Lung microvascular endothelial cell (primary cell): ENCODE results near the gene ACLY. TPM values are rescaled to one million over a fixed set of nuclear protein-coding genes. Genes with fewer than 3 reads are reported as not detected.
"Not testable (repeated sequence)": the region's sequence is repeated elsewhere in the genome, so short reads cannot be mapped to it uniquely, and the experiment has no call there.

Source experiments
- DNase-seq, 2 donors: peaks; one replicate each; pipeline versions ENCODE4 v3.0.0 to v3.0.0-alpha.2; 2010; ENCODE audit warnings: low read depth in 2 of 2
- total RNA-seq: library from RNA; depleted of rRNA; stranded (reverse); fragments of >200 nt; gene quantifications from 2 replicates; pipeline ENCODE4 v1.2.1, GENCODE V29; 2014

Gene ACLY
- total RNA-seq, 1 donor from 2014 or later, result 203 TPM

DNA sequence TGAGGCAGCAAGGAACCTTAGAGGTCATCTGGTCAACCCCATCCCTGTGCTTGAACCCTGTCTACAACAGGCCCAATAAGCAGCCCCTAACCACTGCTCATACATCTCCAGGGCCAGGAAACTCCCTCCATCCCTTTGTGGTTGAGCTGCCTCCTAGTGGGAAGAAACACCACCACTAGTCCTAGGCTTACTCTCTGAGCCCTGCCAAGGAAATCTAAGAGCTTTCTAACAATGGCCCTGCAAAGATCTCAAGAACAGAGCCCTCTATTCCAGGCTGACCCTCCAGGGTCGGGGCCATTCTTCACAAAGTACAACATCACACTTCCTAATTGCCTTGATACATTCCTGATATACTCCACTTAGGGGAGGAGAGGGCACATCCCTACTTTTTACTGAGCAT, 5.8 kb downstream of the ACLY start:
- DNase-seq, result peak in 1 of 2 donors; percentile 31

DNA sequence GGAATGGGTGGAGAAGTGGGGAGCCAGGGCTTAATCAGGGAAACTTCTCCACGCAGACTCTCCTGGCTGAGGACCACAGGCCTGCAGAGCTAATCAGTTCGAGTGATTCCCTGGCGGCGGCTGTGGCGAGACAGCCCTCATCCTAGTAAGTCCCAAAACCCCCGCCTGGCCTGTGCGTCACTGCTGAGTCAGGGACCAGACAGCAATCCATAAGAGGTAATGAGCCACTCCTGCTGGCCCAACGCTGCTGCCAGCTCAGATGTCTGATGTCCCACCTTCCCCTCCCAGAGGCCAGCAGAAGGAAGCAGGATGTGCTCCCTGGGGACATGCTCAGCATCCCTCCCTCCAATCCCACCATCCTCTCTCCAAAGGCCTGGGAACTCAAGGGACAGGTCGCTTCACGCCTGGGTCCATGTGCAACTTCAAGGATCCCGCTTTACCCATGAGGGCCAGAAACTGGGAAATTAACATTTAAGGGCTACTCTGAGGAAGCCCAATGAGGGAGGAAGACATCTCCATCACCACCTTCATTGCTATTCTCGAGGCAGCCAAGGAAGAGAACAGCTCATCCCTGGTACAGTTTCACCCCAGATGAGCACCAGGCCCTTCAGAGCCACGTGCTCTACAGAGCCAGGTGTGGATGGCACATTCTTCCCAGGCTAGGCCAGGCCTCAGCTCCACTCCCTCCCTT, 7.9 kb downstream of the ACLY start:
- DNase-seq, result peak in 1 of 2 donors; percentile 91

DNA sequence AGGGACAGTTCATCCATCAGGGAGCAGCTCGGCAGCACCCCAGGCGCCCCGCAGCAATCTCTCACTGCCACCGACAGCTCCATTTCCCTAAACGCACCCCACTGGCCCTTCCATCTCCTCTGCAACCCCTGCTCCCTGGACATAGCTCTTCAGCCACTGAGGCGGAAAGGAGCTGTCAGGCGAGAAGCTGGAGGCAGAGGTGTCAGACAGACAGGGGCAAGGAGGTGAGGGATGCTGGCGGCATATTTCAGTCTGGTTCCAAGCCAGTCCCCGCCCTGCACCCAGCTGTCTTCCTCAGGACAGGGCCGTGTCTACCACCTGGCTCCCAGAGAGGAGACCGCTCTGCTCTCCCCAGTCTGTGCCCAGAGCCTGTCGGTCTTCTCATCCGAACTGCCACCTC, 9.7 kb downstream of the ACLY start:
- no peak for DNase-seq

DNA sequence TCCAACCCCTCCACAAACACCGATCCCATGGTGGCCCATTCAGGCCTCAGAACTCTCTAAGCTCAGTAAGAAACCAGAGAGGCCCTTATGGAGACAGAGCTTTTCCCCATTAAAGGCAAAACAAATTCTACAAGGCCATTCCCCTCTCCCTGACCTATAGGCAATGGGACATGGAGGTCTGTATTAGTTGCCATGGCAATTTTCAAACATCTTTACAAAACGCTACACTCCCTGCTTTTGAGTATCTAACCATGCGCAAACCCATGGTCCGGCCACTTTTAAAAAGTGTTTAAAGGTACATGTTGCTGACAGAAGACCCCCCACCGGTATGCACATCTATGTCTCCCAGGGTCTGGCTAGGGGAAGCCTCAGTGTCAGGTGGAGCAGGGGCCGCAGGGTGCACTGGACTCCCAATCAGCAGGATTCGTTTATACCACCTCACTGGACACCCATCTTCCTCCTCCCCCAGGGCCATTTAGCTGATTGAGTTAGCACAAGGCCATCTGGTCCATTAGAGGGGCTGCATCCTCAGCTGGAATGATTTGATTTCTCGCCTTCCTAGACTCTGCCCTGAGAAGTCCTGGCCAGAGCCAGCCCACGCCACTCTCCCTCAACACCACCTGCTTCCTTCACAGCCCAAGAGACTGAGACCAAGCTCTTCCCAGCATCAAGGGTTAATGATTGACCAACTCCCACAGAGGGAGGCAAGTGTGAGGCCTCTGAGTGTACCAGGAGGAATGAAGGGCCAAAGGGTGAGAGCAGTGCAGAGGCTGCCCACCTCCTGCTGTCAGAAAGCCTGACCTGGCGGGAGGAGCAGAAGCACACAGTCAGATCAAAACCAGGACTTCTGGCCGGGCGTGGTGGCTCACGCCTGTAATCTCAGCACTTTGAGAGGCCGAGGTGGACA, 10.9 kb downstream of the ACLY start:
- no peak for DNase-seq

DNA sequence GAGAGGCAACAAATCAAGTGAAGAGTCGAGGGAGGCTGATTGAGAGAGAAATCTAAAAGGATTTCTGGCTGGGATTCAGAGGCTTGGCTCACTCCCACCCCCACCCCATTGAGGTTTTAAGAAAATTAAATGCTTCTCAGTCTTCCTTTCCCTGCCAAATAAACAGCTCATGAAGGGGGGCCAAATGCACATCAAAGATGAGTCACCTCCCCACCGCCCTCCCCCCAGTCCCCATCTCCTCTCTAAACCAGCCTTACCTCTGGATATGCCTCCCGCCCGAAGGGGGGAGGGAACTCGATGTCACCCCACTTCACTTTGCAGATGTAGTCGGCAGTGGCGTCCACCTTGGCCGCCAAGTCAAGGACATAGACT, 11.6 kb downstream of the ACLY start:
- no peak for DNase-seq

DNA sequence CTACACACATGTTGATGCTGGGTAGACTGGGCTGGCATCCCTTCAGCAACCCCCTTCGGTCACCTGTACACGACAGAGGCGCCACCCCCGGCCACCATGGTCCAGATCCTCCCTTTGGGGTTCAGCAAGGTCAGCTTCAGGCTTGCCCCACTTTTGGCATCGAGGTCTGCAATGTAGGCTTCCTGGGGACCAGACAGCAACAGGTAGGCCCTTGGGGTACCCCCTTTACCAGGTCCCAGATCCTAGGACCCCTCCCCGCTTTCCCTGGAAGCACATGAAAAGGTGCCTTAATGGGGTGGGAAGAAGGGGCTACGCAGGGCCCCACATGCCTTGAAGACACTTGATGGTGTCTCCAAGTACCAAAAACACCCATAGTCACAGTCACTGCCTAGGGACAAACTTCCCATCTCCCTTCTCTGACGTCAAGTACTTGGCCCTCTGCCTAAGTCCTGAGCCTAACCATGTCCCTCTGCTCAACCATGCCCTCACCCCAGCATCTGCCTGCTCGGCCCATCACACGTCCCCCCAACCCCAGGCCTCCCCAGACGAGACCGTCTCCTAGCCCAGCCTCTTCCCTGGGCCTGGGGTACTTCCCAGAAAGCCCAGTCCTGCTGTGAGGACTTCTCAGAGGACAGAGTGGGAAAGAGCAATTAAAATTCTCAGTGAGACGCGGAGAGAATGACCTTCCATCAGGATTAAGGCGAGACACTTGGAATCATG, 12.1 kb downstream of the ACLY start:
- DNase-seq, result no peak

DNA sequence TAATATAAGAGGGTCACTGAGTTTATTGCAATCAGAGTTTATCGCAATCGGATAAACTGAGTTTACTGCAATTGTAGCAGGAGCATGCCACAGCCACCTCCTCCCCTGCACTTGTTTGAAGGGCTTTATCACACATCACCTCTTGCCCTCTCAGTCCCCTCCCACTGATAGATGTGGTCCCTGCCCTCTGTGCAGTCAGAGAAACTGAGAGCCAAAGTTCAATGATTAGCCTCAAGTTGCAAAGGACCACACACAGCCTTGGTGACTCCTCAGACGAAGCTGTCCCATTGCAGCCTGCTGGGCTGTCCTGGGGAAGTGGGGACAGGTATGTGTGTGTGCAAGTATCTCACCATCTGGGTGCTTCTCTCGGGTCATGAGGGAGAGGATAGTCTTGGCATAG, 13.6 kb downstream of the ACLY start:
- no peak for DNase-seq

DNA sequence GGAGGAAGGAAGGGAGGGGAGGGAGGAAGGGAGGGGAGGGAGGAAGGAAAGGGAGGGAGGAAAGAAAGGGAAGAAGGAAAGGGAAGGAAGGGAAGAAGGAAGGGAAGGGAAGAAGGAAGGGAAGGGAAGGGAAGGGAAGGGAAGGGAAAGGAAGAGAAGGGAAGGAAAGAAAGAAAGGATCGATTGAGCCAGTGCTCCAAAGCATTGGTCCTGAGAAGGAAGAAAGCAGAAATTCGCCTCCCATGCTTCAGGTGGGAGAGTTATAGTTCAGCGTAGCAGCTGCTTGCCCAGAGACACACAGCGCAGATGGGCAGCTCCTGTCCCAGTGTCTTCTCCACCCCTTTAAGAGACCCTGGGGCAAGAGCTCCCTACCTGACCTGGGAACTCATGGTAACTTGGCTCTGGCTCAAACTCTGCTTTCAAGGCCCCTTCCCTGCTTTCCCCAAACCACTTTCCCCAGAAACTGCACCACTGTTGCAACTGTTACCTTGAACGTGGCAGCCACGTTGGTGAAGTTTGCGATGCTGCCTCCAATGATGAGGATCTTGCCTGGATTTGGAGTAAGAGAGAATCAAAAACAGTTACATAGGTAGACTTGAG, 14.4 kb downstream of the ACLY start:
- DNase-seq, result no peak

DNA sequence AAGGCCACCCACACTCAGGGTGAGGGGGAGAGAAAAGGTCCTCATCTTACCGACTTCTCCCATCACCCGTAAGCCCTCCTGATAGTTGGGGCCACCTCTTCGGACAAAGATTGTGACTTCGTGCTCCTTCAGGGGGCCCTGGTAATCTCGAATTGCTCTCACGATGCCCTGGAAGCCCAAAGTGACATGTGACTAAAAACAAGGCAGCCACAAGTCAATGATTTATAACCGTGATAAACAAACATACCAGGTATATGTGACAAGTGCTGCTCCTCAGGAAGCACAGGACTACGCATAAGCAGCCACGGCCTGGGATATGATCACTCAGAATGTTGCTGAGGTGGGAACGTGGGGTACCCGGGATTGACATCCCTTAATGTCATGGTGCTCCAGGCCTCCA, 17.1 kb downstream of the ACLY start:
- DNase-seq, result no peak

DNA sequence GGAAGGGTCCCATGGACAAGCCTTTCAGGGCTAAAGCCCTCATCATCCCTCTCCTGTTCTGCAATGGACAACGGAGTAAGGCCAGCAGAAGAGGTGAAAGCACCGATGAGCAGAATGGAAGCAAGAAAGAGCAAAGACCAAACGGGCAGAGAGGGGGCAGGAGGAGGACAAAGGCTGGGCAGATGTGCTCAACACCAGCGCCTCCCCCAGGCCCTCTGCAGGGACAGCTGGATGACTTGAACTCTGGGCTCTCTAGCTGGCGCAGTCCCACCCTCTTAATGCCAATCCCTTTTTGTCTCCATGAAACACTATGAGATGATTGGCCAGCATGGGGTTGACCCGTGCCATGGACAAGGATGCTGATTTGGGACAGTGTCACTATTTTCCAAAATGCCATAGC, 22.0 kb downstream of the ACLY start:
- DNase-seq, result no peak

DNA sequence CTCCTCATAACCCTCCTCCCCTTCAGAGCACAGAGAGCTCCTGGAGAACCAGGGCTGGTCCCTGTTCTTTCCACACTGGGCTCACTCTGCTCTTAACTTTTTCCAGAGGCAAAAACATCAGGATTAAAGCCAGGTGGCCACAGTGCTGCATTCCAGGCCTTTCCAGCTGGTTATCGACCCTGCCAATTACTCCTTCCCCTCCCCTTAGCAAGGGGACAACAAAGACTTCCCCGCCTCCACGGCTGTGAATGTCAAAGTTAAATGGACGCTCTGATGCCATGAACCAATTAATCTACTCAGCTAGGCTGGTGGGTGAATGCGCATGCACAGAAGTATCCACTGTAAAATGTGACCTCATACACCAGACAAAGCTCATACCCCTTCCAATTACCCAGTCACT, 23.1 kb downstream of the ACLY start:
- DNase-seq, result peak in 1 of 2 donors; percentile 56

DNA sequence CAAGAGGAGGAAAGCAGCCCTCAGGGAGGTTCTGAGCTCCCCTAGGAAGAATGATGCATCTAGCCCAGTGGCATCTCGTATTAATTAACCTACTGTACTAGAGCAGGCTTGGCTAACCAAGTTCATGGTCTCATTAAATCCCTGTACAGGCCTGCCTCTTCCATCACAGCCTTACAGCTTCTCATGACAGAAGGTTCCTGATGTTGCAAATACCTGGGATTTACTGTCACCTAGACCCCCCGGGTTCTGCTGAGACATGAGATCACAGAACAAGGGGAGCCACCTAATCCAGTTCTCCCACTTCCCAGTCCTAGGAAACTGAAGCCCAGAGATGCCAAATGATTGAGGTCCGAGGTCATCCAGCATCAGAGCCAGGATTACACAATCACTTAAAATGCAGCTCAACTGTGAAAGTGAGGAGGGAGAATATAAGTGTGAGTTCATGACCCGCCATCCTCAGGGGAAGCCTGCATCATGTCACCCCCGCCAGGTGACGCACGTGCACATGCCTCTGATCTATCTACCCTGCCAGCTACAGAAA, 23.9 kb downstream of the ACLY start:
- DNase-seq, result peak; percentile 40 to 53

DNA sequence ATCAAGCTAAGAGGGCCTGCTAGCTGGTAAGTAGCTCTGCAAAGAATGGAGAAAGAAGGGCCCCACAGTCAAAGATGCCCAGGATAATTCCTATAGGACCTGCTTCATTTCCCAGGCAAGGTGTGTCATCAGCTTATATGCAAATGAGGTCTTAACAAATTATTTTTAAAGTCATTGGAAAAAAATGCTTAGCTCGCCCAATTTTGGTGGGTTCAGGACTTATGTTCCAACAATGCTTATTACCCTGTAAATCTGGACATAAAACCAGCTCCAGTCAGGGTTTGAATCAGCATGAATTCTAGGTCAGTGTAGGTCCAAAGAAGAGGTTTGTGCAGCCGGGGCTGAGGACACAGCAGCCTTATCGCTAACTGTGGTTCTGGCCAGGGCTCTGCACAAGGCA, 25.4 kb downstream of the ACLY start:
- DNase-seq, result no peak

DNA sequence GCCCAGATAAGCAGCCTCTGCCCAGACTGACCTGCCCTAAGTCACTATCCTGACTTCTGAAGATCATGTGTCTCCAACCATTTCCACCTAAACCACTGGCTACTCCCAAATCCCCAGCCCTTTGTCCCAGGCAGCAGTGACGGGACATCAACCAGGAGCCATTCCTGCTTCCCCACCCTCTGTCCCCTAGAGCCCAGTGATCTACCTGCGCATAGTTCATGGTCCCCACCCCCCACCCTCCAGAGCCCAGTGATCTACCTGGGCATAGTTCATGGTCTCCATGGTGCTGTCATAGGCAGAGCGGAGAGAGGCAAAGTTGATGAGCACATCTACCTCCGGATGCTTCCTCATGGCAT, 26.8 kb downstream of the ACLY start:
- no peak for DNase-seq

DNA sequence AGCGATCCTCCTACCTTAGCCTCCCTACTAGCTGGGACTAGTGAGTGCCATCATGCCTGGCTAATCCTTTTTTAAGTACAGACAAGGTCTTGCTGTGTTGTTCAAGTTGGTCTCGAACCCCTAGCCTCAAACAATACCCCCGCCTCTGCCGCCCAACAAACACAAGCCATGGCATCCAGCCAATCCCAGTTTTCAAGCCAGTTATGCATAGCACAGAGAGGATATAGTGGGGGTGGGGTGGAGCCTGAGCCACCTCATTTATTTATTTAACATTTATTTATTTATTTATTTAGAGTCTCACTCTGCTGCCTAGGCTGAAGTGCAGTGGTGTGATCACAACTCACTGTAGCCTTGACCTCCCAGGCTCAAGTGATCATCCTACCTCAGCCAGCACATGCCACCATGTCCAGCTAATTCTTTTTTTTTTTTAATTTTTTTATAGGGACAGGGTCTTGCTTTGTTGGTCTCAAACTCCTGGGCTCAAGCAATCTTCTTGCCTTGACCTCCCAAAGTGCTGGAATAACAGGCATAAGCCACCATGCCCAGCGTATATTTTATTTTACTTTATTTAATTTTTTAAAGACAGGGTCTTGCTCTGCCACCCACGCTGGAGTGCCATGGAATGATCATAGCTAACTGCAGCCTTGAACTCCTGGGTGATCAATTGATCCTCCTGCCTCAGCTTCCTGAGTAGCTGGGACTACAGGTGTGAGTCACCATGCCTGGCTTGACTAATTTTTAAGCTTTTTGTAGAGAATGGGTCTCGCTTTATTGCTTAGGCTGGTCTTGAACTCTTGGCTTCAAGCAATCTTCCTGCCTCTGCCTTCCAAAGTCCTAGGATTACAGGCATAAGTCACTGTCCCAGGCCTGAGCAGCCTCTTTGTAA, 27.4 kb downstream of the ACLY start:
- peak; percentile 35 to 46 for DNase-seq

DNA sequence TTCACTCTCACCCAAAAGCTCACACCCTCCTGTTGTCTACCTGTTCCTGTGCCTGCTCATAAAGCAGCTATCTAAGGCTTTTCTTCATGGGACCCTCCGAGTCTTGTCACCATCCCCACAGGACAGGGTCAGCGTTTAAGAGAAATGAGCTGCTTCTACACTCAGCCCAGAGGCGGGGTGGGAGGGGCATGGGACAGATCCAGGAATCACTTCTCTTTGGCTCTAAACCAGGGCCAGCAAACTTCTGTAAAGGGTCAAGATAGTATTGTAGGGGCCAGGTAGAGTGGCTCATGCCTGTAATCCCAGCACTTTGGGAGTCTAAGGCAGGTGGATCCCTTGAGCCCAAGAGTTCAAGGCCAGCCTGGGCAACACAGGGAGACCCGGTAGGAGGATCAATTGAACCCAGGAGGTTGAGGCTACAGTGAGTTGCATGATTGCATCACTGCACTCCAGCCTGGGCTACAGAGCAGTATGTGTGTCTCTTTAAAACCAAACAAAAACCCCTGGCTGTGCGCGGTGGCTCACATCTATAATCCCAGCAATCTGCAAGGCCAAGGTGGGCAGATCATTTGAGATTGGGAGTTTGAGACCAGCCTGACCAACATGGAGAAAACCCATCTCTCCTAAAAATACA, 30.3 kb downstream of the ACLY start:
- no peak for DNase-seq

DNA sequence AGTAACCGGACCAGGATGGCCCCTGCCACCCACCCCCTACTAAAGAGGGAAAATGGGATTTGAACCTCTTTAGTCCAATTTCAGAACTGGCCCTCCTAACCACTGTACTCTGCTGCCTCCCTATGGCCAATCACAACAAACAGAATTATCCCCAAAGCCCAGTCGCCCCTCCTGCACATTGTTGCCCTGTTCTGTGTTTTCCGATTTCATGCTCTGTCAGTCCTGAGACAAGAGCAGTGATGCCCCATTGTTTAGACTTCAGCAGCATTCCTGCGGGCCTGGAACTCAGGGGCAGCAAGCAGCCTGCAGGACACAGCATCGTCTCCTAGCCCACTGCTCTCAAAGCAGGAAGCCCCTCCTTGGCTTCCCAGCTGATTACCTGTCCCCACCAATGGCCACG, 33.0 kb downstream of the ACLY start:
- peak in 1 of 2 donors; percentile 26 for DNase-seq

DNA sequence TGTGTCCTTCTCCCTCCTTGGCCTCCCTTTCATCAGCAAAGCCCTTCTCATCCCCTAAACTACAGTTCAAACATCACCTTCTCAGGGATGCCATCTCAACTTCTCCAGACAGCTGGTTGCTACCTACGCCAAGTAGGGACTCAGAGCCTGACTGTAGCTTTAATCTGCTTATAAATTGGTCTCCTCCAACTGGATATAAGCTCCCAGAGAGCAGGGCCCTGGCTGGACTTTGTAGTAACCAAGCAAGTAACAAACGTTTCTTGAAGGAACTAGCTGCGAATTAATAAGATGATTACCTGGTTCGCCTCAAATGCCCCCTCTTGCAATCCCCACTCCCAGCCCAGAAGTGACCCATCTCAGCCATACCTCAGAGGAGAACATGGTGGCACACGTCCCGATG, 36.0 kb downstream of the ACLY start:
- DNase-seq, result no peak

DNA sequence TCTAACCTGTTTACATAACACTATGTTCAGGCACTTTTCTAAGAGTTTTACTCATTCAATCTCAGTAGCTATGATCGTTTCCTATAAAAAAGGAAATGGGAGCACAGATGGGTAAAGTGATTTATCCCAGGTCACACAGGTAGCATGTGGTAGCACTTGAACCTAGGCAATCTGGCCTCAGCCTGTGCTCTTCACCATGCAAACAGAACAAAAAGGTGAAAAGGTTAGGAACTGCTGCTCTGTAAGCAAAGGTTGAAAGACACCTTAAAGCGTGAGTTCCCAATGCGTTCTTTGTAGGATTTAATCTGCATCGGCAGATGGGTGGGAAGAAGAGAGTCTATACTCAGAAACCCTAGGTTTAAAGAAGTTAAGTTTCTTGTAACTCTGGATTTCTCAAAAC, 38.6 kb downstream of the ACLY start:
- DNase-seq, result no peak

DNA sequence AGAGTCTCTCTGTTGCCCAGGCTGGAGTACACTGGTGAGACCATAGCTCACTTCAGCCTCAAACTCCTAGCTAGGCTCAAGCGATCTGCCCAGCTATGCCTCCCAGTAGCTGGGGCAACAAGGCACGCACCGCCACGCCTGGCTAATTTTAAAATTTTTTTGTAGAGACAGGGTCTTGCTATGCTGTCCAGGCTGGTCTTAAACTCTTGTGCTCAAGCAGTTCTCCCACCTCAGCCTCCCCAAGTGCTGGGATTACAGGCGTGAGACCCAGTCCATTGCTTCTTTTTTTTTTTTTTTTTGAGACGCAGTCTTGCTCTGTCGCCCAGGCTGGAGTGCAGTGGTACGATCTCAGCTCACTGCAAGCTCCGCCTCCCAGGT, 44.5 kb downstream of the ACLY start:
- DNase-seq, result not testable (repeated sequence)
